ENCODE results near the gene KIF3A.
"Not testable (repeated sequence)": the region's sequence is repeated elsewhere in the genome, so short reads cannot be mapped to it uniquely, and the experiment has no call there.

Gene KIF3A

DNA sequence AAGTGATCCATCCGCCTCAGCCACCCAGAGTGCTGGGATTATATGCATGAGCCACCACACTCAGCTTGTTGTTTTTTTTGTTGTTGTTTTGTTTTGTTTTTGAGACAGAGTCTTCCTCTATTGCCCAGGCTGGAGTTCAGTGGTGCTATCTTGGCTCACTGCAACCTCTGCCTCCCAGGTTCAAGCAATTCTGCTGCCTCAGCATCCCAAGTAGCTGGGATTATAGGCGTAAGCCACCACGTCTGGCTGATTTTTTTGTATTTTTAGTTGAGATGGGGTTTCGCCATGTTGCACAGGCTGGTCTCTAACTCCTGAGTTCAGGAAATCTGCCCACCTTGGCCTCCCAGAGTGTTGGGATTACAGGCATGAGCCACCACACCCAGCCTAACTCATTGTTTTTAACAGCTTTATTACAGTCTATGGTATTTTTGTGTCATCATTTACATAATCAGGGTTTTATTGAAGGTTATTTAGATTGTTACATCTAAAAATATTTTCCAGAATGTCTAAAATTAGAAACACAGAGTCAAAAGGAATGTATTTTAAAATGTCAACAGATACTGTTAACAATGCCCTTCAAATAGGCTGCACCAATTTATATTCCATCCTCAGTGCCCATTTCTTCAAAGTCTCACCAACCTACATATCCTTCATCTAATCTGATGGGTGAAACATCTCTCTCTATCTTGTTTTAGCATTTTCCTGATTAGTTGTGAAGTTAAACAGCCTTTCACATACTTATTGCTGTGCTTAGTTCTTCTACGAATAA, 18.6 kb downstream of the KIF3A start:
- no peak for DNase-seq (ENCODE audit: low read depth)

DNA sequence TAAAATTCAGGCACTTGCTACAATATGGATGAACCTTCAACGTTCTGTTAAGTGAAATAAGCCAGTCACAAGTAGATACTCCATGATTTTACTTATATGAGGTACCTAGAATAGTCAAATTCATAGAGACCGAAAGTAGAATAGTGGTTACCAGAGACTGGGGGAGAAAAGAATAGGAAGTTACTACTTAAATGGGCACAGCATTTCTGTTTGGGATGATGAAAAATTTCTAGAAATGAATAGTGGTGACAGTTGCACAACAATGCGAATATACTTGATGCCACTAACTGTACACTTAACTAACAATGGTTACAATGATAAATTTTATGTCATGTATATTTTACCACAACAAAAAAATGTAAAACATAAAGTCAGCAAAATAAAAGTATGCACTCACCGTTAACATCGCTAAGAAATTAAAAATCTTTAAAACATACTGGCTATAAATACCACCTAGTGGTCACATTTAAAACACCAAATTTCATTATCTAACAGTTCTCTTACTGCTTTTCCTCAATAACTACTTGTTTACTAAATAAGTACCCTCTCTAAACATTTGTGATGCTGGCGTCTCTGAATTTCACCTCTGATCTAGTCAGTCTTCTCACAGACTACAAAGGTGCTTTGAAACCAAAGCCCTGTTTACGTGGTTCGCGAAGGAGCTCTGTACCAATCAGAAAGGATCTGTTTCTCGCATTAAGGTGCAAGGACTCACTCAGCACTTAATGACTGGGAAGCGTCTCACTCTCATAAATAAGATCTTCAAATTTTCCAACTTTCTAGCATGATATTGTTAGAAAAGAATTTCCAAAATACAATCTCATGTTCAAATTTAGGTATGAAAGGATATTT, 22.7 kb downstream of the KIF3A start:
- no peak for DNase-seq (ENCODE audit: low read depth)

DNA sequence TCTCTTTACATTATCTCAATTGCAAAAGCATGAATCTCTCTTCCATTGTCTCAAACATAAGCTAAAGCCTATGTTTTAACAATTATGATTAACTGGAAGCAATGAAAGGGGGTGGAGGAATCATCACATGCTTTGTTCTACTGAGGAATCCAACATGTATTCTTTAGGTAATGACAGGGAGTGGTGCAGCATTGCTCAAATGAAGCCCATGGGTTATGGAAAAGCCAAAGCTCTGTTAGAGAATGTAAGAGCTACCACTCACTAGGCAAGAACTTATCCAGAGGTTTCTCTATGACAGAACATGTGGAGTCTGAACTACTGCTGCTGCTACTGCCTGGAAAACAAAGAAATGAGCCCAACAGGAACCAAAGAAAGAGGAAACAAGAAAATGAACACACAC, 28.7 kb downstream of the KIF3A start:
- no peak for DNase-seq (ENCODE audit: low read depth)

DNA sequence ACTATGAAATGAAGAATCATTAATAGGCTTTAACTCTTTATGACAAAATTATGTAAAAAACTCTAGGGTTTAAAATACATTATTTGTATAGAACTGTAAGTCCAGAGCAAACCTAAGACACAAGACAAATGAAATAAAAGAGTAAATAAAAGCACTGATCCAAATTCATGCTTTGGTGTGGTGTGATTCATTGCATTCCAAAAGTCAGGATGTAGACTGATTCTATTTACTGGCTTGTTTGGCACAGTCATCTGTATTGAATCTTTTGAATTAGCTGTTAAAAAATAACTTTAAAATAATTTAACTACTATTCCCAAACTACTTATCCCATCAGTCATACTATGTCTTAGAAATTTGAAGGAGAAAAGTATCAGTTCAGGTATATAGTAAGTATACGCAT, 32.5 kb downstream of the KIF3A start:
- DNase-seq (ENCODE audit: low read depth): no peak

DNA sequence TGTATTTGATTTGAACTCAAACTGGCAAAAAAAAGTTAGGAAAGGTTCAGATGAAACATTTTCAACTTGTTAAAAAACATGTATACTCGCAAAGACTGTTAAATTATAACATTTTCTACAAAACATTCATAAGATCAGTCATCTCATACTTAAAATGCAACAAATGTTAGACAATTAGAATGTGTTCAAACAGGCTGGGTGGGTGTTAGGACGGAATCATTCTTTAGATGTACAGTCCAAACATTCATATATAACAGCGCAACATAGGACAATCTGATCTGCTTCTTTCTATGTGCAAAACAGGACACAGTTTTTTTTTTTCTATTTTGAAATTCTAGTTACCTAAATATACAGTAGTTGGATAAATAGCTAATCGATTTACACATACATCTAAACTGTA, 41.4 kb downstream of the KIF3A start:
- no peak for DNase-seq (ENCODE audit: low read depth)

DNA sequence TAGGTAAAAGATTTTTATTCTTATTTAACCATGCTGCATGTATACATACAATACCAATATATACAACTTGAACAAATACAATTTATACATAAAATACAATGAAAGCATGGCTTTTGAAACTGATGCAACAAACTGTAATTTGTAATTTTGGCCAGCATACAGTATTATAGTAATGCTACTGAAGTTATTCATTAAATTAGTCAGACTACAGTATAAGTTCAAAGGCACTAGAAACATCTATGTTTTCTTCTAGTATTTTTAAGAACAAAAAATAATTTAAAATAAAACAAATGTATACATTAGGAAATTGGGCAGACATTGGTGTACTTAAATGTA, 44.7 kb downstream of the KIF3A start:
- no peak for DNase-seq (ENCODE audit: low read depth)

DNA sequence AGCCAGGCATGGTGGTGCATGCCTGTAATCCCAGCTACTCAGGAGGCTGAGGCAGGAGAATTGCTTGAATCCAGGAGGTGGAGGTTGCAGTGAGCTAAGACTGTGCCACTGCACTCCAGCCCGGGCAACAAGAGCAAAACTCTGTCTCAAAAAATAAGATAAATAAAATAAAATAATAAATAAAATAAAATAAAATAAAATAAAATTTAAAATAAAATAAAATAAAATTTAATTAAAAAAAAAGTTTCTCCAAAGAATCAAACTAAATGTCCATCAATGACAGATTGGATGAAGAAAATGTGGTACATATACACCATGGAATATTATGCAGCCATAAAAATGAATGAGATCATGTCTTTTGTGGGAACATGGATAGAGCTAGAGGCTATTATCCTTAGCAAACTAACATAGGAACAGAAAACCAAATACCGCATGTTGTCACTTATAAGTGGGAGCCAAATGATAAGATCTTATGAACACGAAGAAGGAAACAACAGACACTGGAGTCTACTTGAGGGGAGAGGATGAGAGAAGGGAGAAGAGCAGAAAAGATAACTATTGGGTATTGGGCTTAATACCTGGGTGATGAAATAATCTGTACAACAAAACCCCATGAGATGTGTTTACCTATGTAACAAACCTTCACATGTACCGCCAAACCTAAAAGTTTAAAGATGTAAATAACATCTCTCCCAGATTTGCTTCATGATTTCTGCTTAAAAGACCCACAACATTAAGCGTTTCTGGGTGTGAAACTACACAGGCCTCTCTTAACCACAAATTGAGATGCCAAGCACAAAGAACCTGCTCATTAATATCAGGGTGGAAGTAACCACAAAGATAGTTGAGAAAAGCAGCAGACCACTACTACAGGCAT, 45.4 kb downstream of the KIF3A start:
- not testable (repeated sequence) for DNase-seq (ENCODE audit: low read depth)

DNA sequence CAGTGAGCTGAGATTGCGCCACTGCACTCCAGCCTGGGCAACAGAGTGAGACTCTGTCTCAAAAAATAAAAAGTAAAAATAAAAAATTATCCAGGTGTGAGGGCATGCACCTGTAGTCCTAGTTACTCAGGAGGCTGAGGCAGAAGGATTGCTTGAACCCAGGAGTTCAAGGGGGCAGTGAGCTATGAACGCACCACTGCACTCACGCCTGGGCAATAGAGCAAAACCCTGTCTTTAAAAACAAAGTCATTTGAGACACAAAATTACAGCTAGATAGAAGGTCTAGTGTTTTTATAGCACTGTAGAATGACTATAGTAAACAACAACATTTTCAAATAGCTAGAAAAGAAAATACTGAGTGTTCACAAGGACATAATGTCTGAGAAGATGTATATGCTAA, 47.2 kb downstream of the KIF3A start:
- no peak for DNase-seq (ENCODE audit: low read depth)

DNA sequence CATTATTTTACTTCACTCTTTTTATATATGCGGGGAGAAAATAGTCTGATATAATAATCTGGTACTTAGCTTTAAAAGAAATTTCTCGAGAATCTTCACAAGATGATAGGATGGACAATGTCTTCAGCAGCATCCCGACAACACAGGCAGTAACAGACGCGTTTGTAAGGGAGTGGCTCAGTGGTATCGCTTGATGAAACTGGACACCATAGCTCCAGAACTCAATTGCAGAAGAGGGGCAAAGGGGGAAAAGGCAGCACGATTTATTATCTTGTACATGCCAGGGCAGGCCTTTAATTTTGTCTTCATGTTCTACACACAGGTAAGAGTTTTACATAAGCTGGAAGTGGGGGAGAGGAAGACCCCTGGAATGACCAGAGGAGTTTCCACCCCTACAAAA, 47.8 kb downstream of the KIF3A start:
- no peak for DNase-seq (ENCODE audit: low read depth)

DNA sequence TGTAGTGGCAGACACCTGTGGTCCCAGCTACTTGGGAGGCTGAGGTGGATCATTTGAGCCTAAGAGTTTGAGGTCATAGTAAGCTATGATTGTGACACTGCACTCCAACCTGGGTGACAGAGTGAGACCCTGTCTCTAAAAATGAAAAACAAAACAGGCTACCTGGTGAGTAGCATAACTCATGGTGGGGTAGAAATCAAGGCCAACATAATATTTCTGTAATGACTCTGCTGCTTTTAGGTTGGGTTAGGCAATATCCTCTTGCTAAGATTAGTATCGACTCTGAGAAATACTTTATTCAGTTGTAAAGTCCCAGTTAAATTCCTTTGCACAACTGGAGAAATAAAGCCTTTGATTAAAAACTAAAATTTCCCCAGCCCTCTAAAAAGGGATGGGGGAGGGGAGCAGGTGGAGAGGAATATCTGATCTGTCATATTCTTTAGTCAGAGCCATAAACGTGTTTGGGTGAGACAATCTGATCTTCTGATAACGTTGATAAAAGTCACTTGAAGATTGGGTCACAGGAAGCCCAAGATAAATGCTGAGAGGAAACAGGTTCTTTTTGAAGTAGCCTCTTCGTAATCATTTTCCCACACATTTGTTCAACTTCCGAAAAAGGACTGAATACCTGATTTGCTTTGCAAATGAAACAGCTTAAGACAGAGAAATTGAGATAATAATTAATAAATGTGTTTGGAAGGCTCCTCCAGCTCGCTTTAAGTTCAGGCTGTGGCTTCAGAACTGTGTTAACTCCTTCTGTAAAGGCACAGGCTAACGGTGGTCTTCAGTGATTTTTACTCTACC, 48.6 kb downstream of the KIF3A start:
- DNase-seq (ENCODE audit: low read depth): peak; percentile 26

DNA sequence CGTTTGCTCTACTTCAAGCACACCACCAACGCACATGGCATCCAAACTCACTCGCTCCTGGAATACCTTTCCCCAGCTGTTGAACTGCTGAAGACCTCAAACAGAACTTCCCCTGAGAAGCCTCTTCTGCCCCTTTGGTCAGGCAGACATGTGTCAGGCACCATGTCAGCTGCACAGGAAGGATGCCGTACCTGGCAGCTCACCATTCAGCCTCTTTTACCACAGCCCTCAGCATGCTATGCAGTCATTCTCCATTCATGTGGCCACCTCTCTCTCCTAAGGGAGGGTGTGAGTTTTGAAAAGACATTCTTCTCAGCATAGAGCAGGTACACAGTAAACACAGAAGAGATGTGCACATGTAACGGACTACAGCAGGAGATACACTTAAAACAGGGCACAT, 49.4 kb downstream of the KIF3A start:
- no peak for DNase-seq (ENCODE audit: low read depth)

DNA sequence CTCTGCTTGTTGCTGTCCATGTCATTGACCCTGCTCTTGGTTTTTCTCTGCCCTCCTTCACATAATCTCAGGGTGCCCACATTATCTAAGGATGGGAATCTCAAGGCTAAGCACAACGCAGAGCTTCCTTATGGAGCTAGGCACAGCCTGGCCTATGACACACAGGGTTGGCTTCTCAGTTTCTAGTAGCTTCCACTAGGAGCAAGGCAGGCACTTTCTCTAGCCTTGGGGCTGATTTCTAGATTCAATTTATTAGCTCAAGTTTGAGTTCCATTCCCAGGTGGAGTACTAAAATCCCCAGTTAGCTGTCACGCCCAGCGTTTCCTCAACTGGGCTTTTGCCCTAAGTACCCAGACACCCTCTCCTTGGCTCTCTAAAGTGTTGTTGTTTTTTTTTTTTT, 51.2 kb downstream of the KIF3A start:
- no peak for DNase-seq (ENCODE audit: low read depth)

DNA sequence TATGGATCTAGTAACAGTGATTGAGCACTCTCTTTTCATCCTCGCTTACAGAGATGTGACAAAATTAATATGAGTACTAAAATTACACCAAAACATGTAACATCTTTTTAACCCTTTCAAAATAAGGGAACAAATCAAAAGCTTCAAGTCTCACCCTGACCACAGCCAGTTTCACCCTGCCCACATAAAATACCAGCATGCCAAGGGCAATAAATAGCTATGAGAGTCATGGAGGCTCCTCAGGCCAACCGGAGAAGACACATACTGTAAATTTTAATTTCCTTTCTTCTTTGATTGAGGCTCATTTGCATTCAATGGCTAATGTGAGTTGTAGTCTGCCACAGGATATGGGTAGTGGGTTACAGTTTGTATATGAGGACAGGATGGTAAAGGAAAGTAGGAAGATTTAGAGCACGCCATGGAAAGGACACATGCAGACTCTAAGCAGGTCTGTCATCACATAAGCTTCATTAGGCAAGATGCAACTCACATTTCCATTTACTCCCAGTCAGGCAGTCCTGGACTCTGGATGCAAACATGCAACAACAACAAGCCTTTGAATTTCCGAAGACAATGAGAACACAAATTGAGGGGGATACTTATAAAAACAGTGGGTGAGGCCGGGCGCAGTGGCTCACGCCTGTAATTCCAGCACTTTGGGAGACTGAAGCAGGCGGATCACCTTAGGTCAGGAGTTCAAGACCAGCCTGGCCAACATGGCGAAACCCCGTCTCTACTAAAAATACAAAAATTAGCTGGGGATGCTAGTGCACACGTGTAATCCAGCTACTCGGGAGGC, 52.2 kb downstream of the KIF3A start:
- DNase-seq (ENCODE audit: low read depth): no peak

DNA sequence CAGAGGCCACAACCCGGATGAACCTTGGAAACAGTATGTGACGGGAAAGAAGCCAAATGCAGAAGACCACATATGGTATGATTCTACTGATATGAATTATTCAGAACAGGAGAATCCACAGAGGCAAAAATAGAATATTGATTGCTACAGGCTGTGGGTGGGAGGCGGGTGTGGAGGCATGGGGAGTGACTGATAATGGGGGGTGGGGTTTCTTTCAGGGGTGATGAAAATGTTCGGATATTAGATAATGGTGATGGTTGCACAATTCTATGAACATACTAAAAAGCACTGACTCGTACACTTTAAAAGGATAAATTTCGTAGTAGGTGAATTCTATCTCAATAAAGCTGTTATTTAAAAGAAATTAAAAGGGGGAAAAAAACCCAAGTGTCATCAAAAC, 52.9 kb downstream of the KIF3A start:
- no peak for DNase-seq (ENCODE audit: low read depth)

DNA sequence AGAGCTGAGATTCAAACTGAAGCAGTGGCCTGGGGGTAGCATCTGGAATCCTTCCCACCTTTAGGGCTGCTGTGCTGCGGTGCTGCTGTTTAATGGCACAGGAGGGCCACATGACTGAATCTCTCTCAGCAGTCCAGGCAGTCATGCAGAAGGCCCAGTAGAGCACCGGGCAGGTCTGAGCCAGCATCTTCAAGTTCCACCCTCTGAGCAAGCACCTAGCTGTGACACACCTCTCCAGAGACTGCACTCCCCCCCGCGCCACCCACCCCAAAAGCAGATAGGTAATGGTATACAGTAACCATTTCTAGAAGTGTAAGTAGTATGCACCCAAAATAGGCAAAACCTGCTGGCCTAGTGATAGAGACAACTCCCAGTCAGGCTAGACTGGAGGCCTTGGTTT, 55.4 kb downstream of the KIF3A start:
- DNase-seq (ENCODE audit: low read depth): no peak

DNA sequence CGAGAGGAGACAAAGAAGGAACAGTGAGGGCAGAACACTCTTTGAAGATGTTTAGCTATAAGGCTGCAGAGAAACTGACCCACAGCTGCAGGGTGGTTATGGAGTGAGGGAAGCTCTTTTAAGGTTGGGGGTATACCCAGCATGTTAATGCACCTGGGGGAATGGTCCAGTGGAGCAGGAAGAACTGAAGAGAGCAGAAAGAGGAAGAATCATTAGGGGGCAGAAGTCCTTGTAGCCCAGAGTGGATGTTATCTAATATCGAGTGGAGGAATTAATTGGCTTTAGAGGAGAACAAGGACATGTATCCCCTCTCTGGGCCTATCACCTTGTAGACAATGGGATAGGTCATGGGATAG, 55.9 kb downstream of the KIF3A start:
- DNase-seq (ENCODE audit: low read depth): no peak

DNA sequence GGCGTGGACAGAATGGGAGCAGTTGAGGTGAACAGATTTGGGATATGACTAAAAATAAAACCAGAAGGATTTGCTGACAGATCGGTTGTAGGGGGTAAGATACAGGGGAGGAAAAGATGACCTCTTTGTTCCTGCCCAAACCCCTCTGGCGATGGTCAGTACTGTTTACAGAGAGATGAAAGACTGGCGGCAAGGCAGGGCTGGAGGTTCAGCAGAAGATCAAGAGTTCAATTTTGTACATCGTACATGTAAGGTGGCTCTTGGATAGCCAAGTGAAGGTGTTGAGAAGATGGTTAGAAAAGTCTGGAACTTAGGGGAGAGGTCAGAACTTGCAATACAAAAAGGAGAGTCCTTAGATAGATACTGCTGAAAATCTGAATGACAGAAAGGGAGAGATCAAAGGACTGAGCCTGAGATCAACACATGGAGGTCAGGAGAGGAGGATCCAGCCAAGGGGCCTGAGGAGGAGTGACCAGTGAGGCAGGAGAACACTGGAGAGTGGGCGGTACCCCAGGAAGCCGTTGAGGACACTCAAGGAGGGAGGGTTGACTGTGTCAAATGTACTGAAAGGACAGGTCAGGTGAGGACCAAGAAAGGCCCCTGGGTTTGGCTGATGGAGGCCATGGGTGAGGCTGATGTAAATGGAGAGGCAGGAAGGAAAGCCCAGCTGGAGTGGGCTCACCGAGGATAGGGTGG, 56.4 kb downstream of the KIF3A start:
- DNase-seq (ENCODE audit: low read depth): no peak

DNA sequence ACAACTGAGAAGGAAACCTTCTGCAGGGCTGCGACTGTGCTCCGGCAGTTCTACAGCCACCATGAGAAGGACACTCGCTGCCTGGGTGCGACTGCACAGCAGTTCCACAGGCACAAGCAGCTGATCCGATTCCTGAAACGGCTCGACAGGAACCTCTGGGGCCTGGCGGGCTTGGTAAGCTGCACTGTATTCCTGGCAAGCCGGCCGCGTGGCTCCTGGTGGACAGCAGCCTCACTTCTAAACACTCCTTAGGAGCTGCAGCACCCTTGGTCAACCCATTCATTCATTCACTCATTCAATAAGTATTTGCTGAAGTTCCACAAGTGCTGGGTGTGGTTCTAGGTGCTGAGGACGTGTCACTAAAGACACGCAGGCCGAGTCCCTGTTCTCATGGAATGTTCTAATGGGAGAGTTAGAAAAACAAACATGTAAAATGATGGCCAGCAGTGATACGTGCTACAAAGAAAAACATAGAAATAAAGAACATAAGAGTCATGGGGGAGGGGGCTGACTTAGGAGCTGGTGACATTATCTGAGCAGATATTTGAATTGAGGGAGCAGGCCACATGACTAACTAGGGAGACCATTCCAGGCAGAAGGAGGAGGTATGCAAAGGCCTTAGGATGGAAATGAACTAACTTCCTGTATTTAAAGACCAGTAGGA, 57.5 kb downstream of the KIF3A start:
- DNase-seq (ENCODE audit: low read depth): no peak

DNA sequence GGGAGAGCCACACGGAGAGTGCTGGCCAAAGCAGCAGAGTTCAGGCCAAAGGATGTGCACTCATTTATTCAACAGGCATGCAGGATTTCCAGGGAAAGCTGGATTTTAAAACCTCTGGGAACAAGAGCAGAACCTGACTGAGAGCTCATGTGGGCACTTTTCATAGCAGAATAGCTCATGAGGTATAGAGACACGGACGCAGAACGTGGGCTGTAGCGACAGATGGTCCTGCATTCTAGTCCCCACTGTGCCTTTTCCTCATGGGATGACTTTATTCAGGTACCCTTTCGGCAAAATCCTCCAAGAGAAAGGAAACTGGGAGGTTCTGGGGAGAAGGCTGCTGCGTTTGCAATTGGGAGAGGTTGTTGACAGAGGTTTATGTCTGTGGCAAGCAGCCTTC, 58.2 kb downstream of the KIF3A start:
- DNase-seq (ENCODE audit: low read depth): no peak

DNA sequence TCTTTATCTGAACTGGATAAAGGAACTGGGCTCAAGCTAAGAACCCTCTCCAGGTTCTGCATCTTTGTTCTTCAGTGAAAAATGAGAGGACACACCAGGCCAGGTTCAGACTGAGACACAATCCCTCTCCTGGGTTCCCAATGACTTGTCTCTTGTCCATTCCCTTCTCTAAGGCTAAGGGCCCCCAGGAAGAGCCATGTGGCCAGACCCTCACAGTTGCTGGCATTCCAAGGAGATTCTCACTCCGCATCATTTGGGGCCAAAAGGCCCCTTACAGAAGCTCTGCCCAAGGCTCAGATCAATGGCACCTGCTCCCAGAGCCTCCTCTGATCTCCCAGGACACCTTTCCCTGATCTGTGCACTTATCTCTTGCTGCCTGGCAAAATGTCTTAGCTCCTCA, 58.6 kb downstream of the KIF3A start:
- DNase-seq (ENCODE audit: low read depth): no peak
